Measurements from ENCODE around the gene SYT17.

Gene SYT17

GRCh38 chr16:19203374-19203966, 35.4 kb downstream of the SYT17 start:
- H3K27ac ChIP-seq = no peak overlapping the region
- H3K4me3 ChIP-seq = no peak overlapping the region

GRCh38 chr16:19210280-19210924, 42.4 kb downstream of the SYT17 start:
- Histone ChIP-seq H3K4me3 (no peak overlapping the region), H3K27ac (peak overlapping the region in 2 of 21 experiments; percentile 17 to 36)

- no peak overlapping the region for H3K4me3 ChIP-seq
- H3K27ac ChIP-seq = peak overlapping the region in 3 of 21 experiments; percentile 9 to 36 (median 17)
Measured at GRCh38 chr16:19210968-19211367, 42.9 kb downstream of the SYT17 start.

GRCh38 chr16:19212059-19212458, 44.0 kb downstream of the SYT17 start:
- no peak overlapping the region for H3K27ac ChIP-seq
- H3K4me3 ChIP-seq = no peak overlapping the region

- Histone ChIP-seq H3K4me3 (no peak overlapping the region), H3K27ac (no peak overlapping the region)
Measured at GRCh38 chr16:19213885-19214284, 45.8 kb downstream of the SYT17 start.

GRCh38 chr16:19215705-19216104, 47.7 kb downstream of the SYT17 start:
- H3K27ac ChIP-seq = no peak overlapping the region

GRCh38 chr16:19218581-19218980, 50.5 kb downstream of the SYT17 start:
- Histone ChIP-seq H3K4me3 (no peak overlapping the region), H3K27ac (no peak overlapping the region)

More at GRCh38 chr16:19215705-19216104, 47.7 kb downstream of the SYT17 start:
- H3K4me3 ChIP-seq = no peak overlapping the region

GRCh38 chr16:19219836-19220235, 51.8 kb downstream of the SYT17 start:
- Histone ChIP-seq H3K4me3 (no peak overlapping the region), H3K27ac (no peak overlapping the region)

- Histone ChIP-seq H3K4me3 (no peak overlapping the region), H3K27ac (no peak overlapping the region)
Measured at GRCh38 chr16:19223235-19224170, 55.5 kb downstream of the SYT17 start.

- H3K4me3 ChIP-seq = no peak overlapping the region
- H3K27ac ChIP-seq = no peak overlapping the region
Measured at GRCh38 chr16:19225651-19226050, 57.6 kb downstream of the SYT17 start.

GRCh38 chr16:19227643-19228042, 59.6 kb downstream of the SYT17 start:
- Histone ChIP-seq H3K27ac (no peak overlapping the region), H3K4me3 (no peak overlapping the region)

- Histone ChIP-seq H3K27ac (no peak overlapping the region), H3K4me3 (no peak overlapping the region)
Measured at GRCh38 chr16:19228052-19228451, 60.0 kb downstream of the SYT17 start.

GRCh38 chr16:19228575-19228974, 60.5 kb downstream of the SYT17 start:
- H3K27ac ChIP-seq = no peak overlapping the region

GRCh38 chr16:19230575-19230974, 62.5 kb downstream of the SYT17 start:
- Histone ChIP-seq H3K27ac (no peak overlapping the region), H3K4me3 (no peak overlapping the region)

More at GRCh38 chr16:19228575-19228974, 60.5 kb downstream of the SYT17 start:
- no peak overlapping the region for H3K4me3 ChIP-seq

- Histone ChIP-seq H3K4me3 (no peak overlapping the region), H3K27ac (no peak overlapping the region)
Measured at GRCh38 chr16:19231881-19232280, 63.8 kb downstream of the SYT17 start.

- H3K27ac ChIP-seq = no peak overlapping the region
- no peak overlapping the region for H3K4me3 ChIP-seq
Measured at GRCh38 chr16:19232988-19233387, 64.9 kb downstream of the SYT17 start.

GRCh38 chr16:19235478-19235877, 67.4 kb downstream of the SYT17 start:
- Histone ChIP-seq H3K4me3 (no peak overlapping the region), H3K27ac (no peak overlapping the region)

- Histone ChIP-seq H3K27ac (no peak overlapping the region), H3K4me3 (no peak overlapping the region)
Measured at GRCh38 chr16:19235886-19236285, 67.8 kb downstream of the SYT17 start.

GRCh38 chr16:19236561-19237209, 68.6 kb downstream of the SYT17 start:
- Histone ChIP-seq H3K27ac (no peak overlapping the region), H3K4me3 (no peak overlapping the region)

- H3K27ac ChIP-seq = no peak overlapping the region
- H3K4me3 ChIP-seq = no peak overlapping the region
Measured at GRCh38 chr16:19238406-19238805, 70.4 kb downstream of the SYT17 start.

Data from skin epidermis (tissue), 12 donors.